GM19328 (cell line): ENCODE data around the gene SETX.
"Not testable (repeated sequence)": the region's sequence is repeated elsewhere in the genome, so short reads cannot be mapped to it uniquely, and the experiment has no call there.

Experiments
- ATAC-seq: cut with Tn5 transposase; IDR thresholded peaks from one replicate; pipeline ENCODE4 v1.9.1; 2021; ENCODE audit warnings: mild to moderate bottlenecking, moderate library complexity; ENCODE audit not compliant: unreplicated experiment

Gene SETX

DNA sequence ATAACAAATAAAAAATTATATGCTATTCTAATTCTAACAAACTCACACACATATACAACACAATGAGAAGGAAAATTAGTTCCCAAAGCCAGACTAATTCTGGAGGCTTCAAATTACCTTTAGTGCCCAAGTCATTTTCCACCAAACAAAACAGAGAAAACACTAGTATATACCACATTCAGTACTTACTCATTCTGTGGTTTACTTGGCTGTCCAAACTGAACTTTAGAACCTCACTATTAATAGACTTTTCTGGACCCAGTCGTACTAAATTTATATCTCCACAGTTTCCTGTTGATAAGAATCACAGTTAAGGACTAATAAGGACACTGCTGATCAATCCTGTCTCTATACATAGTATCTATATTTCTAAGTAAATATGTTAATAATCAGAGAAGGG is 66.4 kb downstream of the SETX start:
- ATAC-seq, result no peak

DNA sequence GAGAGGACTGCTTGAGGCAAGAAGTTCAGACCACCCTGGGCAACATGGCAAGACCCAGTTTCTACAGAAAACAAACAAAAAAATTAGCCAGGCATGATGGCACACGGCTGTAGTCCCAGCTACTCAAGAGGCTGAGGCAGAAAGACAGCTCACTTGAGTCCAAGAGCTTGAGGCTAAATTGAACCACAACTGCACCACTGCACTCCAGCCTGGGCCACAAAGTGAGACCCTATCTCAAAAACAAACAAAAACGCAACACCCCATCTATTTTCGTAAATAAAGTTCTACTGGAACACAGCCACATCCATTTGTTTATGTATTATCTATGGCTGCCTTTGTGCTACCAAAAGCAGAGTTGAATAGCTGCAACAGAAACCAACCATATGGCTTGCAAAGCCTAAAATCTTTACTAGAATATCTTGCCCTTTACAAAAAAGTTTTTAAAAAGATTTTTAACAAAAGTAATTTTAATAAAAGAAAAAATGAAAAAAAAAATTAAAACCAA is 67.5 kb downstream of the SETX start:
- no peak for ATAC-seq

DNA sequence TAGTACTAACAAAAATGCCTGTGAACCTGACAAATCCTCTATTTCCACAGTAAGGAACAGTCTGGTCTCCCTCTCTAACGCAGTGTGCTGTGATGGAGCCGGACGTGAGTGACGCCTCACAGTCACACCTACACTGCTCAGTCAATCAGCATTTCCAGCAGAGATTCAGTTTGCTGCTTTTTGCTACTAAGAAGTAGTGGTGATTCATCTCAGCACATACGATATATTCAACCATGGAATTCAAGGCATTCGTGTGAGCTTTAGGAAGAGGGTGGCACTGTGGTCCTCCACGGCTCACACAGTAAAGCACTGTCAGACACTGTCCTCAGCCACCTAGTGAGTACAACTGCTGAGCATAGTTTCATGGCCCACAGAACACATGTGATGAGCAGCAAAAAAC is 70.9 kb downstream of the SETX start:
- ATAC-seq, result no peak

DNA sequence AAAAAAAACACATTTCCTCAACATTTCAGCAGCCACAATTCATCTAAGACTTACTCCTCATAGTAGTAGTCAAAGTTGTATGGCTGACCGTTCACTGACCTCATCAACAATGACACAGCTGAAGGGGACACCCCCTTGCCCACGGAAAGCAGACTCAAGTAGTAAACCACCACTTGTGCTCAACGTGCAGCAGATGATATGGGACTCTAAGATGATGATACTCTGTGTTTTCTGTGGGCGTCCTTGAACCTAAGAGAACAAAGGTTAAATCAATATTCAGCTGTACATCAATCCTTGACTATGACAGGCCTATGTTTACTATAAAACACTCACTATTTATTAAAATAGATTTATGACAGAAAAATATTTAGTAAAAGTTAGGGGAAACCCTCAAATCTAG is 71.6 kb downstream of the SETX start:
- no peak for ATAC-seq

DNA sequence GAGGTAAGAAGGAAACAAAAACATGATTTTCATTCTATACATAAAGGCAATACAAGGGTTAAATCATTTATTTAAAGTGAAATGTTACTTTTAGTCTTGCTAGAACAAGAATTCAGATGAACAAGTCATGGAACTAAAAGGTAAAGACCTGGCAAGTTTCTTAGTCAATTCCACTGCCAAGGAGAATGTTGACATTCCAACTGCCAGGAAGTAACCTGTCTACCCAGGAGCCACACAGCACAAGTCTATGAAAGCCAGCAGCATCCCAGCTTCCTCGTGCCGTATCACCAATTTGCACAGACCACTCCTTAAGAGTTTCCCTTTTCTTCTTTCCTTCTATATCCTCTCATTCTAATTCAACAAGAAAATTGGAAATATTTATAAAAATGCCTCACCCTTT is 79.9 kb downstream of the SETX start:
- ATAC-seq, result no peak

DNA sequence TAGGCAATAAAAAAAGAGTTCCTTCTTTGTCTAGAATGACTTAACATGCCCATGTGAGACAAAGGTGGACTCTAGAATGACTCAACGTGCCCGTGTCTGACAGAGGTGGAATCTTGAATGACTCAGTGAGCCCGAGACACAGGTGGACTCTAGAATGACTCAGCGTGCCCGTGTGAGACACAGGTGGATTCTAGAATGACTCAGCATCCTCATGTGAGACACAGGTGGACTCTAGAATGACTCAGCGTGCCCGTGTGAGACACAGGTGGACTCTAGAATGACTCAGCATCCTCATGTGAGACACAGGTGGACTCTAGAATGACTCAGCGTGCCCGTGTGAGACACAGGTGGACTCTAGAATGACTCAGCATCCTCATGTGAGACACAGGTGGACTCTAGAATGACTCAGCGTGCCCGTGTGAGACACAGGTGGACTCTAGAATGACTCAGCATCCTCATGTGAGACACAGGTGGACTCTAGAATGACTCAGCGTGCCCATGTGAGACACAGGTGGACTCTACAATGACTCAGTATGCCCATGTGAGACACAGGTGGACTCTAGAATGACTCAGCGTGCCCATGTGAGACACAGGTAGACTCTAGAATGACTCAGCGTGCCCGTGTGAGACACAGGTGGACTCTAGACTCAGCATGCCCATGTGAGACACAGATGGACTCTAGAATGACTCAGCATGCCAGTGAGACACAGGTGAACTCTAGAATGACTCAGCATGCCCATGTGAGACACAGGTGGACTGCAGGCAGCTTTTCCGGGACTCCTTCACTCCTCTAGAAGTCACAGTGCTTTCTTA is 84.9 kb downstream of the SETX start:
- not testable (repeated sequence) for ATAC-seq

DNA sequence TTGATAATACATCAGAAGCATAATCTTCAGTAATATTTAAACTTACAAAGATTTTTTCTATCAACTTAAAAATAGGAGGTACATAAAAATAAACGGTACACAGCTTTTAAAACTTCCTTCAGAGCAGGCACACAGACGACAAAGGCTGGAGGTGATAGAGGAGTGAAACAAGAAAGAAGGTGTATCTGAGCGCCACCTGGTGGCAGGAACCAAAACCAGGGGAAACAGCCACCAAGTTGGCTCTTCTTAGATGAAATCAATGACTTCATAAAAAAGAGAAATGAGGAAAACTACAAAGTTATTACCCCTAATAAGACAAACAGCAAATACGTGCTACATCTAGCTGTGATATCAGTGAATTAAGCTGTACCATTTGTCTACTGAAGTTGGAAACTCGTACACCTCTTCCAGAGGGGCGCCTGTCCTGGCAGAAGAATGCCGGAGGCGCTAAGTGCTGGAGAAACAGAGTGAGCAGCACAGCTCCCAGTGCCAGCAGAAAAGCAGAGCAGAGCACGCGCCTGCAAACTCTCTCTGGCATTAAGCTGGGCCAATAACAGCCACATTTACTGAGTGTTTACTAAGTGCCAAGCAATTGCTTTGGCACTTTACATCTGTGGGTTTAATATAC is 85.9 kb downstream of the SETX start:
- ATAC-seq, result no peak

DNA sequence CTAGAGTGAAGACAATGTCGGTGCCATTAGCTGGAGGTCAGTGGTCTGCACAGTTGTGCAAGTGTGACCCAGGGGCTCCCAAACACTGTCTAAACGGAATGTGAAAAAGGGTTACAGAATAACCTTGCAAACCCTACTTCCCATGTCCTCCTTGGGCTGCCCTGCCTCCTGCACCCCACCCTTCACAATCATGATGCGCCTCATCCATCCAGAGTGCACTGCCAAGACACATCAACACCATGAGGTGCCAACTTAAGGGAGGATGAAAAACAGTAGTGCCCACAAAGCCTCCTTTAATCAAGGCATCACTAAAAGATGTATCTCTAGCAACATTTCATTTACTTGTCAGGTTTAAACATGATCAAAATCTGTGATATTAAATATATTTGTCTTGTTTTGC is 87.1 kb downstream of the SETX start:
- ATAC-seq, result no peak

DNA sequence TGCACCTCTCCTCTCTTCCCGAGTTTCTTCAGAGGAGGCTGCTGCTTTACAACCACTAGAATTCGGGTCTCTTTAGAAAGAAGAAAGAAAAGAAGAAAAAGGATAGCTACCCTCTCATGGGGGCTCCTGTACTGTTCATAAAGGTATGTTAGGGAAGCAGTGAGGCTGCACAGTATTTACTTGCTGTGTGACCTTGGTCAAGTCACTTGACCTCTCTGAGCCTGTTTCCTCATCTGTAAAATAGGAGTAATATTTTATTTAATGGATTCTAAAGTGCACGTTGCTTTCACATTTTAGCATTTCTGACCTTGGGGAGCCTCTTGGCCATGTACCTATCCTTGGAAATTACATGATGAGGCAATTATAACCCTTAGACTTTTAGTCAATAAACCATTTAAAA is 88.8 kb downstream of the SETX start:
- ATAC-seq, result no peak

DNA sequence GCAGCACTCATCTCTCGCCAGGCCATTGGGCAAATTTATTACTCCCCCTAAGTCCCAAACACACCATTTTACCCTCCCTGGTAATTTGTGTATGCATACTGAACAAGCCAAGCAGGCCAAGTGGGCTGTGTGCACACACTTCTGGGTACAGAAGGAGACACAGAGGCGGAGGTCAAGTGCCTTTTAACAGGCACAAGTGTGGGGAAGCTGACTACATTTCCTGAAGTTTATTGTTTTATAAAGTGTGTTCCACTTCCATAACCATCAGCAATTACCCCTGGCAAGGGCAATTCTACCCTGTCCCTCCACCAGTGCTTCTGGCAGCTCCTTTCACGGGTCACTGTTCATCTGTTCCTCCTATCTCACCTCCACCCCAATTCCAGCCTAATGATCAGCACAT is 93.9 kb downstream of the SETX start:
- ATAC-seq, result no peak

DNA sequence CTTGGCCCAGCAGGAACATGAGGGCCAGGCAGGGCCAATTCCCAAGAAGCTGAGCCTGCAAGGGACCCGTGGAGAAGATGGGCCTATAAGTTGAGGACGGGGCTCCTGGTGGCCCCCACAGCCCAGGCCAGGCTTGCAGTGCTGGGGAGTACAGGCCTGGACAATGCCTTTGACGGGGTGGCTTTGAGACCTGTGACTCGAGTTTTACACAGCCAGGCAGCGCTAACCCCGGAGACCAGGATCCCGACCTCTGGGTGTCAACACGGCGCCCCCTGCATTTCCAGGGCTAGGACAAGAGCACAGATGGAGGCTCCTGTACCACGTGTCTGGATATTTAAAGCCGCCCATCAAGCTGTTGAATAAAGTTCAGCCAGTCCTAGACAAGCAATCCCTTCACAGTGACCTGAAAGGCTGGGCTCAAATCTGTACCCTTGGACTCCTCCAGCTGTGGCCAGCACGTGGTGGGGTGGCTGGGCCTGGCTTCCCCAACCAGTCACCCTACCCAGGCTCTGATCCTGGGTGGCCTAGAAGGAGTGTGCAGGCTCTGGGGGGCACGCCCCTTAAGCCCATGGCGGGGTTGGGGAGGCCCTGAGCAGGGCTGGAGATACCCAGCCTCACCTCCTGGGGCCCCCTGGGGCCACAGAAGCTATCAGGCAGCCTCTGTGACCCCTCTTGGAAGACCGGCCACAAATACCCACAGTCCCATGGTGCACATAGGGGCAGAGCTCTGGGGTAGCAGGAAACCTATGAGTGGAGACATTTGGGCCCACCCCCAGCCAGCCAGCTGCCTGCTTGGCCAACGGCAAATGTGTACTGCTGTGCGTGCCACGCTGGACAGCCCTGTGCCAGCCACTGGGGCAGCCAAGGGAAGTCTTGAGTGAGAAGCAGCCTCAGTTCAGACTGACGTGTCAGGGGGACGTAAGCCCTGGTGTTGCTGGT is 104.2 kb downstream of the SETX start:
- no peak for ATAC-seq

DNA sequence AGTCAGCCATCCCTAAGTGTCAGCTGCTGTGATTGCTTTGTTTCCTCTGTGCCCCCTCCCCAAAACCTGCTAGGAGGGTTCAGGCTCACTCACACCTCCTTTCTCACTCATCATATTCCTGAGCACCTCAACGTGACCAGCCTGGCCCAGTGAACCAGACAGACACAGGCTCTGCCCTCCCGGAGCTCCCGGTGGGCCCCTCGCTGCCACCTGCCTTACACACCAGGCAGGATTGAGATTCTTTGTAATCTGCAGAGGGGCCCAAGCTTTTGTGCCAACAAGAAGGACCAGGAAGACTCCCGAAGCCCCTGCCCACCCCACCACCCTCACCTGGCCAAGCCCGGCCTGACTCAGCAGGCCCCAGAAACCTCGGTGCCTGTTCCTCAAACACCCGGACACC is 105.1 kb downstream of the SETX start:
- ATAC-seq, result no peak

DNA sequence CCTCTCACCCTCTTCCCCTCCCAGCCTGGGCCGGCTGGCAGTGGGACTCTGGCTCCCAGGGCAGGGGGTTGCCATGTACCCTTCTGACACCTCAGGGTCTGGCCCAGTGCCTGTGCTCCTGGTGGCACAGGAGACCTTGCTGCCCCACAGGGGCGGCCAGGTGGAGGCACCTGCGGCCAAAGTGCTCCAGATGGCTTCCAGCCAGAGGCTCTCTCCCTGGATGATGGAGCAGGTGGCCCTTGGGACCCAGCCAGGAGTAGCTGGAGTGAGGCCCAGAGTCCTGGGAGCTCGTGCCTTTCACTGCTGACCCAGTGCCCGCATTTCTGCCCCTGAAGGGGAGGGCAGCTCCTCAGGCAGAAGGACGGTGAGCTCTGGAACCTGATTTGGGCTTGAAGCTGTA is 105.7 kb downstream of the SETX start:
- no peak for ATAC-seq

DNA sequence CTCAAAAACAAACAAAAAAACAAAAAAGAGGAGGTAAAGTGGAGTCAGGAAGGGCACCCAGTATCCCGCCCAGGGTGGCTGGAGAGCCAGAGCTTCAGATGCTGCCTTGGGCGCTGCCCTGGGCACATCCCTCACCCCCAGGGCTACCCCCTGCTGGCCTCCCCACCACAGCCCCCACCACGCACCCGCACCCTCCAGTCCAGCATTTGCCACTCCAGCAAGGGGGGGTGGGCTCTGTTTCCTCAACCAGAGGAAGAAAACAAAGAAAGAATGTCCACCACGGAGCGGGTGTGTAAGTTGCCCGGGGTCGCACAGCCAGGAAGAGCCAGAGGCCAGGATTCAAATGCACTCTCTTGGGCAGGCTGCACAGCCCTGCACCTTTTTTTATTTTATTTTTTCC is 106.8 kb downstream of the SETX start:
- no peak for ATAC-seq

DNA sequence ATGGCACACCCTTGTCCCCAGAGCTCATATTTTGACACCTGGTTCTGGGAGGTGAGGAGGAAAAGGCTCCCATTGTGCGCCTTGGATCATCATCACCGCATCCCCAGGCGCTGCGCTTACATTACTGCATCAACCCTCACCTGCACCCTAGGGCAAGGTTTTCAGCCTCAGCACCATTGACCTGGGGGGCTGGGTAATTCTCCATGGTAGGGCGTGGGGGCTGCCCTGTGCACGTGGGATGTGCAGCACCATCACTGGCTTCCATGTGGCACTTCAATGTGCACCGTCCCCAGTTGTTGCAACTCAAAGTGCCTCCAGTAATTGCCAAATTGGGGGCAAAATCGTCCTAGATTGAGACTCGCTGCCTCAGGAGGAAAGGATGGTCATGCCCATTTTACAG is 109.3 kb downstream of the SETX start:
- ATAC-seq, result no peak

DNA sequence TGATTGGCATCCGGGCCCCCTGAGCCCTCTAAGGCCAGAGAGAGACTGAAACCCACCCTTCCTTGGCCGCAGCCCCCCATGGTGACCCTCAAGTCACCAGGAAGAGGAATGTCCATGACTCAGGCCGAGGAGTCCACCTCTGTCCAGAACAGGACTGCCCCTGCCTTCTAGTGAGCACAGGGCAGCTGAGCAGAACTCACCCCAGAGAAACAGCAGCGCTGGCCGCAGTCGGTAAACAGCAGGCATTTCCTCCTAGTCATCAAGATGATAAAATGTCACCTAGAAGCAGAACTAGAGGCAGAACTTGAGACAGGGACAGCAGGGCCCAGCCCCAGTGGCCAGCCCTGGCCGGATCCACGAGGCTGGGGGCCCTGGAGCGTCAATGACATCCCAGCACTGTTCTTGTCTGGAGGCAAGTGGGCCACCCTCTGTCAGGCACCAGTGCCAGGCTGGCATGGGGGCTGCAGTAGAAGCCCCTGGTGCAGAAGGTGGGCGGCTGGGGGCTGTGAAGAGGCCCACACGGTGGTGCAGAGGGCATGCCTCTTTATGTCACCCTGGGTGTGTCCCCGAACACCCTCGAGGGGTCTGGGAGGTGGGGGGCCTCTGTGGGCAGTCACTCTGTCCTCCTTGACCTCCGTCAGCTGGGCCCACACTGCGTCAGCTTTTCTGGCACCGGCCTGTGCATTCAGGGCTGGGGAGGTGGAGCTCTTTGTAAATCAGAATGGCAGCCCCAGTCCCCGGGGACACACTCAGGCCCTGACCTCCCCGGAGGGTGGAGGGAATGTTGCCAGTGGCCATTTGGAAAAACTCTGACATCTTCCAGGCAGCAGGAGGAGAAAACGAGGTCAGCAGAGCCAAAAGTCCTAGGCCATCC is 110.0 kb downstream of the SETX start:
- no peak for ATAC-seq

DNA sequence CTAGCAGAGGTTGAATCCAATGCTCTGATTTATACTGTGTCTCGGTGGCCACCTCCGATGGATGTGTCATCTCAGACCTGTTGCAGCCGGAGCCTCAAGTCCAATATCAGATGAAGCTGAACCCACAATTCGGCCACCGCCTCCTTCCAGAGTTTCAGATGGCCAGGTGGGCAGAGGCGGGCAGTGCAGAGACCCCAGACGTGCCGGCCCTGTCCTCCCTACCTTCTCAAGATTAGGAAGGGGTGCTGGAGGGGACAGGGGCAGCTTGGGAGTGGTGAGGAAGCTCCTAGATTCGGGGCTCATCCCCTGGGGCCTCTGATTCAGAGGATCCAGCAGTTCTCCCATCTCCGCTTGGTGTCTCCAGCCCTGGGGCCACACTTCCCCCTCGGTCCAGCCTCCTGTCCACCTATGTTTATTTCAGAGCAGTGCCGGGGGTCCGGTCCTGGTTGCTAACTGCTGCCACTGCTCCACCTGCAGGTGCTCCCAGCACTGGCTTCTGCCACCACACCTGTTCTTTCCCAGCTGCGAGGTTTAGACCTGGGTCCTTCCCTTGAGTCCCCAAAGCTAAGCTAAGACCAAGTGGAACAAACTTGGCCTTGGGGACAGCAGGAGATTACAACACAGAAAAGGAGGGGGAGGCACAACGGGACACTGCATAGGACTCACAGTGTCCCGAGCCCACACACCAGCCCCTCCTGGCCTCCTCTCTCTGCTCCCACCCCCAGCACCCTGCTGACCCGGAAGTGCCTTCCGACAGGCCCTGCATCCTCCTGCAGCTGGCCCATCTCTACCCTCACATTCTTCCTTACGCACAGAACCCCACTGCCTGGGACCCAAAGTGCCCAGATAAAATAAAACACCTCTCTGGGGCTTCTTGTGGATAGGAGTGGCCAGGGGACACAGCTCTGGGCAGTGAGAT is 111.4 kb downstream of the SETX start:
- no peak for ATAC-seq

DNA sequence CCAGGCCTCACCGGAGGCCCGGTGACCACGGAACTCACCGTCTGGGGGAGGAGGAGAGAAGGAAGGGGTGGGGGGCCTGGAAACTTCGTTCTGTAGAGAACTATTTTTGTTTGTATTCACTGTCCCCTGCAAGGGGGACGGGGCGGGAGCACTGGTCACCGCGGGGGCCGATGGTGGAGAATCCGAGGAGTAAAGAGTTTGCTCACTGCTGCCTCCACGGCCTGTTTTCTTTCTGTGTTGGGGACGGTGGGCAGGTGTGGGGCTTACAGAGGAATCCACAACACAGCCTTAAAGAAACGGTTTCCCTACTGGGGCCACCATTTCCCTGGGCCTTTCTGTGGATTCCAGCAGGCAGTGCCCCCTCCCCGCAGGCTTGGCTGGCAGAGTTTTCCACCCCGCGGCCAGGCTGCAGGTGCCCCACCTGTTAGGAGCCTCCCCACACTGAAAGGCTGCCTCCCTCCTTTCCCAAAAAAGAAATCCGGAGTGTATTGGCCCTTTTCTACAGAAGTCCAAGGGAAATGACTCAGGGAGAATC is 112.1 kb downstream of the SETX start:
- no peak for ATAC-seq
